ENCODE data around the gene FAM216B.

DNA sequence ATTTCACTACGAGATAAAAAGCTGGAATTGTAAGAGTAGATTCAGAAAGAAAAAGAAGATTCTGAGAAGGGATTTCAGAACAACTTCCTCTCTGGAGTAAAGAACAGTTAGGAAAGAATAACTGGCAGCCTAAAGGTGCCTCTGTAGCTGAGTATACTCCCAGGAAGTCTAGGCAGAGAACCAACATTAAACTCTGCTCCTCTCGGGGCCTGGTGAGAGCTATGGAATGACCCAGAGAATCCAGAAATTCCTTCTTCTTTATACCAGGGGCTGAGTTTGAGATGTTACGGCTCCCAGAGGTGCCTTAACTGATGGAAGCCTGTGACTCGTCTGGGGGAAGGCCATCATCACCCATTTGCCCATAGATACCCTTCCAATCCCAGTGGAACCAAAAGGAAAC is 39.1 kb downstream of the FAM216B start:
- no peak for TF ChIP-seq POLR2AphosphoS5 (IDR thresholded peaks at IDR 0.05; ENCODE audit: low read depth, low read length)
- TF ChIP-seq, protein P1, sequence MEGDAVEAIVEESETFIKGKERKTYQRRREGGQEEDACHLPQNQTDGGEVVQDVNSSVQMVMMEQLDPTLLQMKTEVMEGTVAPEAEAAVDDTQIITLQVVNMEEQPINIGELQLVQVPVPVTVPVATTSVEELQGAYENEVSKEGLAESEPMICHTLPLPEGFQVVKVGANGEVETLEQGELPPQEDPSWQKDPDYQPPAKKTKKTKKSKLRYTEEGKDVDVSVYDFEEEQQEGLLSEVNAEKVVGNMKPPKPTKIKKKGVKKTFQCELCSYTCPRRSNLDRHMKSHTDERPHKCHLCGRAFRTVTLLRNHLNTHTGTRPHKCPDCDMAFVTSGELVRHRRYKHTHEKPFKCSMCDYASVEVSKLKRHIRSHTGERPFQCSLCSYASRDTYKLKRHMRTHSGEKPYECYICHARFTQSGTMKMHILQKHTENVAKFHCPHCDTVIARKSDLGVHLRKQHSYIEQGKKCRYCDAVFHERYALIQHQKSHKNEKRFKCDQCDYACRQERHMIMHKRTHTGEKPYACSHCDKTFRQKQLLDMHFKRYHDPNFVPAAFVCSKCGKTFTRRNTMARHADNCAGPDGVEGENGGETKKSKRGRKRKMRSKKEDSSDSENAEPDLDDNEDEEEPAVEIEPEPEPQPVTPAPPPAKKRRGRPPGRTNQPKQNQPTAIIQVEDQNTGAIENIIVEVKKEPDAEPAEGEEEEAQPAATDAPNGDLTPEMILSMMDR (IDR thresholded peaks at IDR 0.05) = no peak
- TF ChIP-seq, protein P2, sequence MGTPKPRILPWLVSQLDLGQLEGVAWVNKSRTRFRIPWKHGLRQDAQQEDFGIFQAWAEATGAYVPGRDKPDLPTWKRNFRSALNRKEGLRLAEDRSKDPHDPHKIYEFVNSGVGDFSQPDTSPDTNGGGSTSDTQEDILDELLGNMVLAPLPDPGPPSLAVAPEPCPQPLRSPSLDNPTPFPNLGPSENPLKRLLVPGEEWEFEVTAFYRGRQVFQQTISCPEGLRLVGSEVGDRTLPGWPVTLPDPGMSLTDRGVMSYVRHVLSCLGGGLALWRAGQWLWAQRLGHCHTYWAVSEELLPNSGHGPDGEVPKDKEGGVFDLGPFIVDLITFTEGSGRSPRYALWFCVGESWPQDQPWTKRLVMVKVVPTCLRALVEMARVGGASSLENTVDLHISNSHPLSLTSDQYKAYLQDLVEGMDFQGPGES (IDR thresholded peaks at IDR 0.05; ENCODE audit: low read depth, low read length) = no peak
- no peak for TF ChIP-seq SMC3 (IDR thresholded peaks at IDR 0.05; ENCODE audit: low read depth, low read length)
- no peak for TF ChIP-seq EP300 (IDR thresholded peaks at IDR 0.05; ENCODE audit: borderline replicate concordance in 1 of 2, low read depth in 1 of 2, low read length in 1 of 2)
- no peak for TF ChIP-seq MXI1 (IDR thresholded peaks at IDR 0.05; ENCODE audit: low read depth, low read length)
- no peak for TF ChIP-seq FOXM1 (IDR thresholded peaks at IDR 0.05; ENCODE audit: low read depth)
- TF ChIP-seq GABPA (IDR thresholded peaks at IDR 0.05; ENCODE audit: low read depth) = no peak
- no peak for TF ChIP-seq RCOR1 (IDR thresholded peaks at IDR 0.05; ENCODE audit: low read length)
